Neural cell (in vitro differentiated cells): ENCODE results near the gene TAGLN.

ENCODE experiments used
- EP300 ChIP-seq: fragments of 450-650 bp; conservative IDR thresholded peaks from 2 replicates; pipeline ENCODE4 v1.6.1; 2014; ENCODE audit warnings: antibody characterized with exemption, mild to moderate bottlenecking, moderate library complexity; ENCODE audit not compliant: poor library complexity, severe bottlenecking
- EZH2 ChIP-seq: fragments of 200-600, 300-800 bp; shearing (Covaris generic), sonication (generic); IDR thresholded peaks from 2 replicates; pipeline ENCODE4 v1.6.1; 2014; ENCODE audit warnings: antibody characterized with exemption, low read length, borderline replicate concordance, mild to moderate bottlenecking; ENCODE audit not compliant: insufficient read depth, poor library complexity, severe bottlenecking
- MXI1 ChIP-seq: fragments of 450-650 bp; conservative IDR thresholded peaks from 2 replicates; pipeline ENCODE4 v1.6.1; 2014; ENCODE audit warnings: antibody characterized with exemption, mild to moderate bottlenecking; ENCODE audit not compliant: poor library complexity, severe bottlenecking
- POLR2AphosphoS5 ChIP-seq: IDR thresholded peaks from 2 replicates; pipeline ENCODE4 v1.6.1; 2012
- RAD21 ChIP-seq: fragments of 450-650 bp; conservative IDR thresholded peaks from 2 replicates; pipeline ENCODE4 v1.6.1; 2014; ENCODE audit warnings: antibody characterized with exemption, mild to moderate bottlenecking, moderate library complexity
- TAF1 ChIP-seq: IDR thresholded peaks from 2 replicates; pipeline ENCODE4 v1.6.1; 2012; ENCODE audit warnings: low read depth
- TF ChIP-seq, protein P1 (sequence below): fragments of 450-650 bp; IDR thresholded peaks from 2 replicates; pipeline ENCODE4 v1.5.1; 2014; ENCODE audit warnings: antibody characterized with exemption, mild to moderate bottlenecking, moderate library complexity; ENCODE audit not compliant: poor library complexity, severe bottlenecking

DNA sequence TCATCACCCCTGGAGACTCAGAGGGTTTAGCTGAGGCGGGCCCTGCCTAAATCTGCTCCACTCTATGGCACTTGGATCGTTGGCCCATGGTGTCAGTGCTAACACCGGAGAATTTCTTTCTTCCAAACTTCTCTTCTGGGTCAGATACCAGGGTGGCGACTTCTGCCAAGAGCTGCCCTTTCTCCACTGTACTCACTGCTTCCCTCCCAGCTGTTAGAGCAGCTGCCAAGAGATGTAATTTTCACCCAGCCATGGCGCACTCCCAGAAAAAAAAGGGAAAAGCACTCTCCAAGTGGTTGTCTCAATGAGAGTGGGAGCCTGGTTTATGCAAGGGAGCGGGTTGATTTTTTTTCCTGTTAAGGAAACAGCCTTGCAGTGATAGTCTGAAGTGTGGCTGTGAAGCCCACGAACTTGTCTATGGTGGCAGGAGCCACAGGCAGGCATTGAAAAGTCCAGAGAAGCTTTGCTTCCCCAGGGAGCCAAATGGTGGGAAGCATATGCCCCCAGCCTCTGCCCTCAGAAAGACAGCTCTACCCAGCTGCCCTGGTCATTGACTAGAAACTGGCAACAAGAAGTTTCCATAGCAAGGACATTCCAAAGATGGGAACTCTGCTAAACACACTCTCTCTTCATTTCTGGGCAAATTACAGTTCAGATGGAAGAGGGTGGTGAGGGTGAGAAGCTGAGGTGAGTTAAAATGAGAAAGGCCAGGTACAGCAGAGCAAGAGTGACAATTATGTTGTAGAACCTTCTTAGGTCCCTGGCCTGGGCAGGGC, 22.0 kb downstream of the TAGLN start:
- TF ChIP-seq MXI1 (no peak), EP300 (no peak), EZH2 (no peak), POLR2AphosphoS5 (no peak), RAD21 (no peak), TAF1 (no peak)
- TF ChIP-seq, protein P1, sequence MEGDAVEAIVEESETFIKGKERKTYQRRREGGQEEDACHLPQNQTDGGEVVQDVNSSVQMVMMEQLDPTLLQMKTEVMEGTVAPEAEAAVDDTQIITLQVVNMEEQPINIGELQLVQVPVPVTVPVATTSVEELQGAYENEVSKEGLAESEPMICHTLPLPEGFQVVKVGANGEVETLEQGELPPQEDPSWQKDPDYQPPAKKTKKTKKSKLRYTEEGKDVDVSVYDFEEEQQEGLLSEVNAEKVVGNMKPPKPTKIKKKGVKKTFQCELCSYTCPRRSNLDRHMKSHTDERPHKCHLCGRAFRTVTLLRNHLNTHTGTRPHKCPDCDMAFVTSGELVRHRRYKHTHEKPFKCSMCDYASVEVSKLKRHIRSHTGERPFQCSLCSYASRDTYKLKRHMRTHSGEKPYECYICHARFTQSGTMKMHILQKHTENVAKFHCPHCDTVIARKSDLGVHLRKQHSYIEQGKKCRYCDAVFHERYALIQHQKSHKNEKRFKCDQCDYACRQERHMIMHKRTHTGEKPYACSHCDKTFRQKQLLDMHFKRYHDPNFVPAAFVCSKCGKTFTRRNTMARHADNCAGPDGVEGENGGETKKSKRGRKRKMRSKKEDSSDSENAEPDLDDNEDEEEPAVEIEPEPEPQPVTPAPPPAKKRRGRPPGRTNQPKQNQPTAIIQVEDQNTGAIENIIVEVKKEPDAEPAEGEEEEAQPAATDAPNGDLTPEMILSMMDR: no peak
